ENCODE results near the gene F10.

DNA sequence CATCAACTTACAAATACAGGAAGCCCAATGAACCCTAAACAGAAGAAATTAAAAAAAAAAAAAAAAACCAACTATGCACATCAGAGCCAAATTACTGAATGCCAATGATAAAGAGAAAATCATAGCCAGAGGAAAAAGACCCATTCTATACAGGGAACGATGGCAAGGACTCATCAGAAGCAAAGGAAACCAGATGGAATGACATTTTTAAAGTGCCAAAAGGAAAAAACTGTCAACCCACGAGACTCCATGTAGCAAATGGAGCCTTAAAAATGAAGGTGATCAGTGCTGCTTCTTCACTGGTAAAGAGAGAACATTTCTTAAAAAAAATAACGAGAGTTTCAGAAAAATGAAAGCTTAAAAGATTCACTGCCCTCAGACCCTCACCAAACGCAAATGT, 67.6 kb downstream of the F10 start:
- TF ChIP-seq, protein P1, sequence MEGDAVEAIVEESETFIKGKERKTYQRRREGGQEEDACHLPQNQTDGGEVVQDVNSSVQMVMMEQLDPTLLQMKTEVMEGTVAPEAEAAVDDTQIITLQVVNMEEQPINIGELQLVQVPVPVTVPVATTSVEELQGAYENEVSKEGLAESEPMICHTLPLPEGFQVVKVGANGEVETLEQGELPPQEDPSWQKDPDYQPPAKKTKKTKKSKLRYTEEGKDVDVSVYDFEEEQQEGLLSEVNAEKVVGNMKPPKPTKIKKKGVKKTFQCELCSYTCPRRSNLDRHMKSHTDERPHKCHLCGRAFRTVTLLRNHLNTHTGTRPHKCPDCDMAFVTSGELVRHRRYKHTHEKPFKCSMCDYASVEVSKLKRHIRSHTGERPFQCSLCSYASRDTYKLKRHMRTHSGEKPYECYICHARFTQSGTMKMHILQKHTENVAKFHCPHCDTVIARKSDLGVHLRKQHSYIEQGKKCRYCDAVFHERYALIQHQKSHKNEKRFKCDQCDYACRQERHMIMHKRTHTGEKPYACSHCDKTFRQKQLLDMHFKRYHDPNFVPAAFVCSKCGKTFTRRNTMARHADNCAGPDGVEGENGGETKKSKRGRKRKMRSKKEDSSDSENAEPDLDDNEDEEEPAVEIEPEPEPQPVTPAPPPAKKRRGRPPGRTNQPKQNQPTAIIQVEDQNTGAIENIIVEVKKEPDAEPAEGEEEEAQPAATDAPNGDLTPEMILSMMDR (conservative IDR thresholded peaks at IDR 0.05; ENCODE audit: low read depth in 2 of 2): no peak
- TF ChIP-seq POLR2AphosphoS5 (IDR thresholded peaks at IDR 0.05; ENCODE audit: low read depth): no peak

Data from GM23338 (cell line).